B cell (primary cell): ENCODE data around the gene NT5DC4. TPM values are rescaled to one million over a fixed set of nuclear protein-coding genes. Genes with fewer than 3 reads are reported as not detected.

Experiments
- ATAC-seq: fragments of 200-7000 bp; cut with Tn5 transposase; one replicate; pipeline ENCODE4 v1.10.0; 2021; ENCODE audit warnings: low read depth, mild to moderate bottlenecking, moderate number of reproducible peaks, moderate library complexity
- CTCF ChIA-PET: fragments of 350-600 bp; sonication (Branson Sonifier 250); formaldehyde crosslinking; loops from one replicate; lab custom pipeline; 2021; ENCODE audit warnings: antibody characterized with exemption, inconsistent platforms; lab: Charles Lee
- POLR2A ChIA-PET: fragments of 350-600 bp; sonication (Branson Sonifier 250); formaldehyde crosslinking; loops from one replicate; lab custom pipeline; 2021; ENCODE audit warnings: antibody characterized with exemption; lab: Charles Lee
- DNase-seq: peaks from one replicate; pipeline ENCODE4 v3.0.0; 2013
- H2AFZ ChIP-seq: 2 replicates; pipeline ENCODE4 v1.6.1; 2012; ENCODE audit warnings: mild to moderate bottlenecking, low read depth, low read length; ENCODE audit not compliant: insufficient read depth, poor library complexity, severe bottlenecking
- H3K27ac ChIP-seq, 2 donors: 1 replicate in 1 of 2; 2 replicates in 1 of 2; pipeline ENCODE4 v1.5.1; 2012 to 2013; ENCODE audit warnings: low read length in 2 of 2, mild to moderate bottlenecking in 2 of 2, moderate library complexity in 1 of 2
- H3K27me3 ChIP-seq, 4 experiments: fragments of 200-600 bp in 1 of 4; sonication (generic) in 1 of 4; replicated peaks in 1 of 4; 1 replicate in 2 of 4; 2 replicates in 2 of 4; pipeline versions ENCODE4 v1.6.1 to v1.7.0; 2013 to 2016; ENCODE audit warnings: low read length in 3 of 4, mild to moderate bottlenecking in 2 of 4, mixed read lengths in 1 of 4, moderate library complexity in 1 of 4; ENCODE audit not compliant: insufficient read depth in 4 of 4, control insufficient read depth in 3 of 4; ENCODE audit errors: control extremely low read depth in 1 of 4
- H3K36me3 ChIP-seq, 2 experiments: replicated peaks in 1 of 2; 1 replicate in 1 of 2; 2 replicates in 1 of 2; pipeline versions ENCODE4 v1.6.1 to v1.7.1; 2013; ENCODE audit warnings: low read length in 1 of 2; ENCODE audit not compliant: insufficient read depth in 2 of 2, control insufficient read depth in 1 of 2; ENCODE audit errors: control extremely low read depth in 1 of 2, extremely low read depth in 1 of 2
- H3K4me1 ChIP-seq, 2 donors: fragments of 200-600 bp in 1 of 2; sonication (generic) in 1 of 2; 1 replicate in 1 of 2; 2 replicates in 1 of 2; pipeline versions ENCODE4 v1.5.1 to v1.6.1; 2013 to 2017; ENCODE audit warnings: low read length in 2 of 2; ENCODE audit not compliant: control insufficient read depth in 2 of 2, insufficient read depth in 2 of 2
- H3K4me2 ChIP-seq: replicated peaks from 2 replicates; pipeline ENCODE3; 2012; ENCODE audit warnings: mild to moderate bottlenecking, low read depth, low read length; ENCODE audit not compliant: poor library complexity, severe bottlenecking
- H3K4me3 ChIP-seq, 5 experiments: fragments of 200-600 bp in 1 of 5; sonication (generic) in 1 of 5; 1 replicate in 3 of 5; 2 replicates in 2 of 5; pipeline versions ENCODE4 v1.5.1 to v1.7.0; 2011 to 2016; ENCODE audit warnings: low read length in 4 of 5, mild to moderate bottlenecking in 4 of 5, low read depth in 2 of 5, control low read depth in 1 of 5, moderate library complexity in 1 of 5; ENCODE audit not compliant: insufficient read depth in 1 of 5; ENCODE audit errors: control extremely low read depth in 1 of 5, extremely low read depth in 1 of 5
- H3K79me2 ChIP-seq: fragments of 200-600 bp; sonication (generic); one replicate; pipeline ENCODE4 v1.6.0; 2016; ENCODE audit warnings: low read length; ENCODE audit not compliant: control insufficient read depth, insufficient read depth
- H3K9ac ChIP-seq: fragments of 200-600 bp; sonication (generic); 2 replicates; pipeline ENCODE4 v1.6.1; 2017; ENCODE audit warnings: mild to moderate bottlenecking, low read length, moderate library complexity
- H3K9me3 ChIP-seq, 3 donors: one replicate each; pipeline versions ENCODE4 v1.6.1 to v1.7.1; 2013; ENCODE audit warnings: low read length in 2 of 3; ENCODE audit not compliant: control insufficient read depth in 2 of 3, insufficient read depth in 1 of 3; ENCODE audit errors: control extremely low read depth in 1 of 3
- H4K20me1 ChIP-seq: 2 replicates; pipeline ENCODE4 v1.6.0; 2012; ENCODE audit warnings: mild to moderate bottlenecking, low read length; ENCODE audit not compliant: insufficient read depth, control insufficient read depth, poor library complexity, severe bottlenecking
- H3K27ac Mint-ChIP-seq: one replicate; pipeline ENCODE4 v1.8.0; 2021; ENCODE audit warnings: mixed read lengths
- H3K27me3 Mint-ChIP-seq: one replicate; pipeline ENCODE4 v1.8.0; 2021; ENCODE audit warnings: mixed read lengths
- H3K4me1 Mint-ChIP-seq: one replicate; pipeline ENCODE4 v1.8.0; 2021; ENCODE audit warnings: mixed read lengths
- H3K4me3 Mint-ChIP-seq: one replicate; pipeline ENCODE4 v1.8.0; 2021; ENCODE audit warnings: mixed read lengths
- H3K9me3 Mint-ChIP-seq: one replicate; pipeline ENCODE4 v1.8.0; 2022; ENCODE audit warnings: mixed read lengths; ENCODE audit not compliant: insufficient read depth
- CTCF ChIP-seq: fragments of 200-600 bp; IDR thresholded peaks from one replicate; pipeline ENCODE4 v1.8.0; 2022; ENCODE audit warnings: antibody characterized with exemption, mild to moderate bottlenecking
- EZH2 ChIP-seq: IDR thresholded peaks from 2 replicates; pipeline ENCODE4 v1.6.1; 2012; ENCODE audit warnings: borderline replicate concordance, low read depth, mild to moderate bottlenecking, moderate library complexity, low read length; ENCODE audit not compliant: insufficient read depth, poor library complexity, severe bottlenecking
- WGBS: methylation state at CpG from one replicate; pipeline ENCODE4 v1.1.5; 2013; ENCODE audit warnings: missing lambda C conversion rate; ENCODE audit not compliant: insufficient coverage; 5-methylcytosine and 5-hydroxymethylcytosine counted together
- intact Hi-C: fragments of 100-400 bp; cut with micrococcal nuclease; formaldehyde crosslinking; loops from one replicate; pipeline ENCODE4 v1.10.0; 2022
- polyA plus RNA-seq: library from polyadenylated mRNA; depleted of rRNA; stranded (reverse); fragments of >200 nt; gene quantifications from 2 replicates; pipeline ENCODE4 v1.2.3, GENCODE V29; 2012
- total RNA-seq, 2 donors: library from RNA; stranded (reverse); fragments of 120-200 nt in 1 of 2; gene quantifications; 1 replicate in 1 of 2; 2 replicates in 1 of 2; pipeline versions ENCODE4 v1.2.3 to v1.2.4, GENCODE V29; 2013 to 2022

Gene NT5DC4
- total and polyA plus RNA-seq, 2 donors (not counting 1 experiment from before 2014, with no cell fraction given) = 2.0 TPM; not detected in 1

- H3K4me1 Mint-ChIP-seq = peaks cover 11% of the 10 kb centered on the region
- H3K4me3 ChIP-seq = no peak overlapping the region
- POLR2A ChIA-PET = no interaction called here
- no peaks in the 10 kb centered on the region for H4K20me1 ChIP-seq
- no peak overlapping the region for H3K9ac ChIP-seq
- no peaks in the 10 kb centered on the region for H3K27me3 ChIP-seq
- no peaks in the 10 kb centered on the region for H3K27me3 Mint-ChIP-seq
- H3K9me3 ChIP-seq = no peaks in the 10 kb centered on the region
- H3K27ac ChIP-seq = no peak overlapping the region
- intact Hi-C loops = no loop called here
- ATAC-seq (no peak), DNase-seq (no peak)
- peaks cover 8 to 13% of the 10 kb centered on the region in 2 donors for H3K4me1 ChIP-seq
- H3K4me2 ChIP-seq = no peak overlapping the region
- TF ChIP-seq CTCF (no peak), EZH2 (no peak)
- H3K36me3 ChIP-seq = no peaks in the 10 kb centered on the region
- CTCF ChIA-PET = interaction anchor here (1.0 to 19.8 kb wide), 3 partner anchors 101 to 155 kb away, joined by 3 to 496 read pairs (median 4); no protein-coding TSS in a partner anchor
- H2AFZ ChIP-seq = no peak overlapping the region
- no peaks in the 10 kb centered on the region for H3K9me3 Mint-ChIP-seq
- H3K27ac Mint-ChIP-seq = no peak overlapping the region
- 95% methylated on average over 4 of the region's 5 CpGs for WGBS
- no peak overlapping the region for H3K4me3 Mint-ChIP-seq
- H3K79me2 ChIP-seq = no peaks in the 10 kb centered on the region
Observed at GRCh38 chr2:112730791-112731190, 10.0 kb downstream of the NT5DC4 start.

DNA sequence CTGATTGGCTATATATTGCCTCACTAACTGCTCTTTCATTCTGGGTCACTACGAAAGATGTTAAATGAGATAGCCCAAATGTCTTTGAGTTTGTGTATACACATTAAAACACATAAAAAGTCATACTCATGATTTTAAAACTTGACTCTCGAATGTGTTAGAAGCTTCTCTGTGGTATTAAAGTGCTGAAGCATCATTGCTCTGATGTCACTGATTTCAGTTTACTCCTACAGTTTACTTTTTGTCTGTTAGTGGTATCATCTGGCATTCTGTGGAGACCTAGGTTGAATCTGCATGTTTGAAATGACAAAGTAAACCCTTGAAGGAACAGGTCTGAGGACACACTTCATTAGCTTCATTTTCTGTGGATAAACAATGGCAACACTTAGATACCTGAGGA is 10.7 kb downstream of the NT5DC4 start:
- no peak overlapping the region for H3K27ac ChIP-seq
- H3K9me3 Mint-ChIP-seq = no peaks in the 10 kb centered on the region
- H3K4me1 ChIP-seq = peaks cover 2 to 6% of the 10 kb centered on the region in 2 donors
- no peaks in the 10 kb centered on the region for H3K79me2 ChIP-seq
- H2AFZ ChIP-seq = no peak overlapping the region
- H3K9me3 ChIP-seq = no peaks in the 10 kb centered on the region
- H3K27me3 ChIP-seq = no peaks in the 10 kb centered on the region
- no peak overlapping the region for H3K4me2 ChIP-seq
- POLR2A ChIA-PET = no interaction called here
- CTCF ChIA-PET = interaction anchor here (0.7 to 19.8 kb wide), 4 partner anchors 101 to 154 kb away, joined by 3 to 496 read pairs (median 4); no protein-coding TSS in a partner anchor
- no CpG with 5 or more reads among the region's 2 CpGs for WGBS
- peaks cover 4% of the 10 kb centered on the region for H3K4me1 Mint-ChIP-seq
- no peaks in the 10 kb centered on the region for H3K27me3 Mint-ChIP-seq
- DNase-seq (no peak), ATAC-seq (no peak)
- intact Hi-C loops = no loop called here
- H3K4me3 Mint-ChIP-seq = no peak overlapping the region
- H3K27ac Mint-ChIP-seq = no peak overlapping the region
- TF ChIP-seq CTCF = no peak
- no peak for TF ChIP-seq EZH2
- H4K20me1 ChIP-seq = no peaks in the 10 kb centered on the region
- H3K4me3 ChIP-seq = no peak overlapping the region
- no peaks in the 10 kb centered on the region for H3K36me3 ChIP-seq
- no peak overlapping the region for H3K9ac ChIP-seq
